Adrenal gland (tissue), 5 donors: Measurements from ENCODE around the gene EFNA4.

Experiments
- CTCF ChIP-seq, 6 experiments: fragments of 450-650 bp in 4 of 6; fragments of 200-600 bp in 2 of 6; sonication (generic) in 1 of 6; IDR thresholded peaks; 1 replicate in 5 of 6; 2 replicates in 1 of 6; pipeline versions ENCODE4 v1.5.1 to v1.8.0; 2016 to 2021; ENCODE audit warnings: antibody characterized with exemption in 6 of 6, mild to moderate bottlenecking in 2 of 6, moderate library complexity in 1 of 6
- POLR2A ChIP-seq, 2 donors: fragments of 450-650 bp; IDR thresholded peaks; one replicate each; pipeline ENCODE4 v1.6.1; 2017; ENCODE audit warnings: antibody characterized with exemption in 2 of 2, mild to moderate bottlenecking in 2 of 2, moderate library complexity in 1 of 2
- donor health status: DM: no; HTN: no; CAD: no.

- TF ChIP-seq CTCF (IDR thresholded peaks at IDR 0.05) (no peak), POLR2A (IDR thresholded peaks at IDR 0.05) (no peak)
Observed at GRCh38 chr1:155076371-155076770, 12.8 kb downstream of the EFNA4 start.
